K562 (cell line): ENCODE data around the gene TXN2. TPM values are rescaled to one million over a fixed set of nuclear protein-coding genes. Genes with fewer than 3 reads are reported as not detected.
A peak's percentile ranks its signal among the peaks of the same experiment; 100 is the strongest.

Source experiments
- ATAC-seq: fragments of 200-7000 bp; cut with Tn5 transposase; 3 replicates; pipeline ENCODE4 v1.9.1; 2020; ENCODE audit warnings: moderate library complexity
- BruUV-seq: library from RNA; stranded (reverse); fragments of 400-500 nt; replicated peaks from 2 replicates; lab custom pipeline; 2021; lab: Mats Ljungman, UMichigan
- CTCF ChIA-PET: fragments of 300-600 bp; formaldehyde crosslinking; extraction: SDS; loops from one replicate; lab custom pipeline; 2021; ENCODE audit warnings: low intra/inter-chr PET ratio; lab: Yijun Ruan, JAX
- POLR2A ChIA-PET: fragments of 300-600, 350-650 bp; sonication (Branson Sonifier 250); formaldehyde crosslinking; extraction: SDS; loops from one replicate; lab custom pipeline; 2021; ENCODE audit warnings: antibody characterized with exemption, inconsistent platforms; lab: Yijun Ruan, JAX
- DNase-seq, 4 experiments: peaks; one replicate each; pipeline versions ENCODE4 v3.0.0 to v3.0.0-alpha.2; 2011 to 2018; ENCODE audit warnings: low spot score in 3 of 4, mixed read lengths in 3 of 4; ENCODE audit errors: extremely low read depth in 1 of 4
- FAIRE-seq: peaks from 2 replicates; lab custom pipeline; 2011; peaks lifted over from hg19 to GRCh38; lab: Jason Lieb, UNC
- H2AFZ ChIP-seq: 2 replicates; pipeline ENCODE4 v1.6.0; 2011; ENCODE audit warnings: low read depth, low read length, control low read depth, inconsistent platforms
- H3K27ac ChIP-seq: fragments of 200-600 bp; 3 replicates; pipeline ENCODE4 v1.8.0; 2011; ENCODE audit warnings: low read depth, mild to moderate bottlenecking, control low read depth, inconsistent platforms, low read length, moderate library complexity, mixed read lengths; ENCODE audit errors: extremely low read depth
- H3K27me3 ChIP-seq, 2 experiments: fragments of 300-600 bp in 1 of 2; 2 replicates in 1 of 2; 3 replicates in 1 of 2; pipeline versions ENCODE4 v1.6.0 to v1.8.0; 2011; ENCODE audit warnings: inconsistent platforms in 2 of 2, low read length in 2 of 2, mild to moderate bottlenecking in 1 of 2, mixed read lengths in 1 of 2, moderate library complexity in 1 of 2; ENCODE audit not compliant: control insufficient read depth in 2 of 2, insufficient read depth in 2 of 2
- H3K36me3 ChIP-seq: fragments of 300-600 bp; 3 replicates; pipeline ENCODE4 v1.8.0; 2011; ENCODE audit warnings: mild to moderate bottlenecking, low read length, inconsistent platforms; ENCODE audit not compliant: control insufficient read depth, insufficient read depth
- H3K4me1 ChIP-seq, 2 experiments: fragments of 200-600 bp in 1 of 2; replicated peaks in 1 of 2; 2 replicates in 1 of 2; 3 replicates in 1 of 2; pipeline versions ENCODE4 v1.5.1 to v1.8.0; 2011; ENCODE audit warnings: inconsistent platforms in 2 of 2, low read length in 2 of 2, mild to moderate bottlenecking in 1 of 2, mixed read lengths in 1 of 2, moderate library complexity in 1 of 2; ENCODE audit not compliant: control insufficient read depth in 2 of 2, insufficient read depth in 2 of 2
- H3K4me2 ChIP-seq: 2 replicates; pipeline ENCODE4 v1.6.1; 2011; ENCODE audit warnings: low read length, control low read depth, inconsistent platforms, mixed read lengths; ENCODE audit not compliant: insufficient read depth
- H3K4me3 ChIP-seq: fragments of 200-600 bp; sonication (generic), shearing (Covaris generic); 2 replicates; pipeline ENCODE4 v1.5.1; 2016; ENCODE audit warnings: control low read depth, inconsistent platforms
- H3K79me2 ChIP-seq: fragments of 200-600 bp; 3 replicates; pipeline ENCODE4 v1.8.0; 2011; ENCODE audit warnings: low read length, inconsistent platforms; ENCODE audit not compliant: control insufficient read depth, insufficient read depth
- H3K9ac ChIP-seq, 2 experiments: 2 replicates each; pipeline versions ENCODE4 v1.6.0 to v1.6.1; 2011; ENCODE audit warnings: low read depth in 2 of 2, low read length in 2 of 2, control low read depth in 1 of 2, inconsistent platforms in 1 of 2, mild to moderate bottlenecking in 1 of 2, mixed read lengths in 1 of 2; ENCODE audit not compliant: insufficient read depth in 1 of 2
- H3K9me1 ChIP-seq: one replicate; pipeline ENCODE4 v1.6.0; 2011; ENCODE audit warnings: inconsistent platforms, mild to moderate bottlenecking, low read length, moderate library complexity; ENCODE audit not compliant: control insufficient read depth, insufficient read depth
- H3K9me3 ChIP-seq: replicated peaks from 2 replicates; pipeline ENCODE4 v1.5.1; 2011; ENCODE audit warnings: low read depth, low read length, inconsistent platforms; ENCODE audit not compliant: control insufficient read depth, insufficient read depth
- H4K20me1 ChIP-seq: replicated peaks from 2 replicates; pipeline ENCODE4 v1.6.1; 2011; ENCODE audit warnings: low read length, inconsistent platforms, mixed read lengths; ENCODE audit not compliant: control insufficient read depth, insufficient read depth
- ADNP ChIP-seq: fragments of 200-800 bp; sonication (Bioruptor generic); IDR thresholded peaks from 2 replicates; pipeline ENCODE4 v1.6.1; 2016; ENCODE audit warnings: missing genetic modification characterization, missing compliant biosample characterization
- BCOR ChIP-seq: fragments of 450-650 bp; IDR thresholded peaks from 2 replicates; pipeline ENCODE4 v1.6.1; 2016
- DDX20 ChIP-seq: fragments of 450-650 bp; IDR thresholded peaks from 2 replicates; pipeline ENCODE4 v1.6.1; 2016; ENCODE audit warnings: missing genetic modification characterization, low read depth, mild to moderate bottlenecking, missing compliant biosample characterization, moderate library complexity
- ELF2 ChIP-seq: fragments of 250-450 bp; sonication (Bioruptor Pico); IDR thresholded peaks from 2 replicates; pipeline ENCODE4 v1.5.0; 2021; ENCODE audit warnings: mild to moderate bottlenecking
- HNRNPL ChIP-seq: fragments of 200-400 bp; formaldehyde crosslinking; IDR thresholded peaks from 2 replicates; pipeline ENCODE4 v1.6.1; 2017; ENCODE audit warnings: low read depth, mild to moderate bottlenecking, low read length
- KDM1A ChIP-seq, 2 experiments: fragments of 450-650 bp; IDR thresholded peaks; 2 replicates each; pipeline ENCODE4 v1.6.1; 2016; ENCODE audit warnings: mild to moderate bottlenecking in 2 of 2
- NR2F6 ChIP-seq: fragments of 450-650 bp; formaldehyde crosslinking; IDR thresholded peaks from 2 replicates; pipeline ENCODE4 v1.4.0; 2020; ENCODE audit warnings: mild to moderate bottlenecking
- RBM25 ChIP-seq: fragments of 200-400 bp; formaldehyde crosslinking; IDR thresholded peaks from 2 replicates; pipeline ENCODE4 v1.6.1; 2018; ENCODE audit warnings: low read length, low read depth, moderate library complexity; ENCODE audit not compliant: severe bottlenecking
- RCOR1 ChIP-seq, 2 experiments: IDR thresholded peaks; 2 replicates each; pipeline ENCODE4 v1.6.1; 2012; ENCODE audit warnings: low read depth in 2 of 2, low read length in 2 of 2, borderline replicate concordance in 1 of 2, improper control_type of control experiment in 1 of 2
- SMARCA5 ChIP-seq: fragments of 450-650 bp; IDR thresholded peaks from 2 replicates; pipeline ENCODE4 v1.6.1; 2016
- TRIM28 ChIP-seq: fragments of 450-650 bp; IDR thresholded peaks from 2 replicates; pipeline ENCODE4 v1.6.1; 2017
- ZFP36 ChIP-seq: fragments of 150-350 bp; IDR thresholded peaks from 2 replicates; pipeline ENCODE4 v1.6.1; 2018; ENCODE audit warnings: low read length, low read depth; ENCODE audit not compliant: partially characterized antibody
- ZNF707 ChIP-seq: fragments of 250-450 bp; sonication (Bioruptor Pico); conservative IDR thresholded peaks from 2 replicates; pipeline ENCODE4 v1.8.0; 2022; ENCODE audit warnings: inconsistent platforms, mild to moderate bottlenecking, moderate library complexity
- WGBS: fragments of 100-300 bp; shearing (Covaris generic); methylation state at CpG from one replicate; pipeline ENCODE4 v1.1.6; 2016; ENCODE audit warnings: low coverage, mixed read lengths; ENCODE audit not compliant: insufficient coverage; ENCODE audit errors: missing lambda C conversion rate; 5-methylcytosine and 5-hydroxymethylcytosine counted together
- in situ Hi-C: fragments of 300-500 bp; cut with MboI; formaldehyde crosslinking; loops from 4 replicates; pipeline ENCODE4 v1.15.0; 2018; ENCODE audit warnings: inconsistent platforms, mixed read lengths
- intact Hi-C: fragments of 100-400 bp; cut with micrococcal nuclease; formaldehyde crosslinking; loops from 2 replicates; pipeline ENCODE4 v1.14.2; 2022
- polyA plus RNA-seq, 8 experiments: library from polyadenylated mRNA; depleted of rRNA in 4 of 8; stranded (reverse) in 5 of 8; unstranded in 3 of 8; fragments of >200 nt; fragmentation: Nextera tagmentation in 2 of 8; fragmentation: Illumina TruSeq in 1 of 8; extraction: Ambion mirVana in 2 of 8; extraction: Trizol in 1 of 8; gene quantifications; 2 replicates each; pipeline versions ENCODE4 v1.2.1 to v1.2.3, GENCODE V29; 2011 to 2014; ENCODE audit warnings: inconsistent platforms in 1 of 8, missing spikeins in 1 of 8
- total RNA-seq, 7 experiments: library from RNA; depleted of rRNA in 6 of 7; stranded (reverse); fragments of >200 nt in 6 of 7; fragmentation: Illumina TruSeq in 2 of 7; extraction: Trizol in 2 of 7; gene quantifications; 2 replicates each; pipeline versions ENCODE4 v1.2.1 to v1.2.3, GENCODE V29; 2011 to 2021; ENCODE audit warnings: low replicate concordance in 1 of 7
- TF ChIP-seq, protein P1 (sequence below): sonication (generic); formaldehyde crosslinking; IDR thresholded peaks from 2 replicates; pipeline ENCODE4 v1.8.1; 2023; ENCODE audit warnings: mild to moderate bottlenecking, missing genetic modification reagents
- TF ChIP-seq, protein P2 (sequence below): sonication (generic); formaldehyde crosslinking; IDR thresholded peaks from 2 replicates; pipeline ENCODE4 v1.8.1; 2023; ENCODE audit warnings: mild to moderate bottlenecking, missing genetic modification reagents
- TF ChIP-seq, protein P3 (sequence below): fragments of 250-450 bp; sonication (Bioruptor Pico); IDR thresholded peaks from 2 replicates; pipeline ENCODE4 v1.4.0; 2020

The TXN2 gene
- total and polyA plus RNA-seq, 9 of the 15 experiments (the other 6 are each of a cell fraction or from before 2014, with no cell fraction given), result 48.5 to 399 (median 118) TPM

DNA sequence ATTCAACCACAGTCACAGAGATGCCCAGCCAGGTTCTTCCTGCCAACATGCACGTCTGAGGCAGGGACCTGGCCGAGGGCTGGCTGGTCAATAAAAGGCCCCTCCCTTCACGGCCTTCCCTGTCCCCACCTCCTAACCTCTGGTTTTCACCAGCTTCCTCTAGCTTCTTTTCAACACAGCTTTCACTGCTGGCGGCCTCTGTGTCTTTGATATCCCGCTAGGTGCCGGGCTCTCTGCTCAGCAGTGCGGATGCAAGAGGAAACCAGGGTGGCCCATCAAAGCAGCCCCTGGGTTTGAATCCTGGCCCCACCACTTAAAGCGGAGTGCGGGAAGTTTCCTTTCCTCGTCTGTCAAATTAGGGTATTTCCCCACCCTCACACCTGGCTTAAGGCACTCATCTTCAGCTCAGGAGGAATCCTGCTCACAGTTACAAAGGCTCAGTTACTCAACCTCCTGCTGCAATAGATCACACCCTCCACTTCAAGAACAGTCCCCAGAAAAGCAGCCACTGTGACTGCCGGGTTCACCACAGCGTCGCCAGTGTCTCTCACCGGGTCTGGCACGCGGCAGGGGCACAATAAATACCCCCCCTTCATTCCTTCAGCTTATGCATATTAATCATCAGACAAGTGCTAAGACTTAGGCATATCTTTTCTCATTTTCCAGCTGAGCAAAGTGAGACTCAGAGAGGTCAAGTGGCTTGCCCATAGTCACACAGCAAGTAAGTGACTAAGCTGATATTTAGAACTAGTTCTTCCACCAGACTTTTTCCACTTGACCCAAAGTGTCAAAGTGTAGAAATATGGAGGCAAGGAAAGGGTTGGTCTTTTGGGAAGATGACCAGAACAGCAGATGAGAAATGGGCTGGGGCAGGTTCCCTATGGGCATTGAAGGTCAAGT lies 45.7 kb downstream of the TXN2 start:
- intact Hi-C loops, result no loop called here
- Histone ChIP-seq H4K20me1 (no peaks in the 10 kb centered on the region), H3K79me2 (no peaks in the 10 kb centered on the region), H3K4me2 (no peak overlapping the region), H3K4me1 (peaks cover 8 to 24% of the 10 kb centered on the region in 2 experiments), H3K9ac (peak overlapping the region in 1 of 2 experiments; percentile 4; a peak in 1 of 4 replicates), H3K36me3 (no peaks in the 10 kb centered on the region), H3K27ac (no peak overlapping the region), H3K4me3 (no peak overlapping the region), H3K9me1 (no peaks in the 10 kb centered on the region), H3K9me3 (no peaks in the 10 kb centered on the region), H3K27me3 (no peaks in the 10 kb centered on the region), H2AFZ (no peak overlapping the region)
- POLR2A ChIA-PET, result interaction anchor here (0.6 to 1.2 kb wide), 3 partner anchors 12 to 48 kb away, joined by 3 to 4 read pairs (median 3); partner anchors contain the start of gene MYH9
- in situ Hi-C loops, result no loop called here
- WGBS, result 71% methylated on average over 12 of the region's 16 CpGs
- FAIRE-seq (no peak), DNase-seq (no peak), ATAC-seq (no peak)
- TF ChIP-seq, protein P1, sequence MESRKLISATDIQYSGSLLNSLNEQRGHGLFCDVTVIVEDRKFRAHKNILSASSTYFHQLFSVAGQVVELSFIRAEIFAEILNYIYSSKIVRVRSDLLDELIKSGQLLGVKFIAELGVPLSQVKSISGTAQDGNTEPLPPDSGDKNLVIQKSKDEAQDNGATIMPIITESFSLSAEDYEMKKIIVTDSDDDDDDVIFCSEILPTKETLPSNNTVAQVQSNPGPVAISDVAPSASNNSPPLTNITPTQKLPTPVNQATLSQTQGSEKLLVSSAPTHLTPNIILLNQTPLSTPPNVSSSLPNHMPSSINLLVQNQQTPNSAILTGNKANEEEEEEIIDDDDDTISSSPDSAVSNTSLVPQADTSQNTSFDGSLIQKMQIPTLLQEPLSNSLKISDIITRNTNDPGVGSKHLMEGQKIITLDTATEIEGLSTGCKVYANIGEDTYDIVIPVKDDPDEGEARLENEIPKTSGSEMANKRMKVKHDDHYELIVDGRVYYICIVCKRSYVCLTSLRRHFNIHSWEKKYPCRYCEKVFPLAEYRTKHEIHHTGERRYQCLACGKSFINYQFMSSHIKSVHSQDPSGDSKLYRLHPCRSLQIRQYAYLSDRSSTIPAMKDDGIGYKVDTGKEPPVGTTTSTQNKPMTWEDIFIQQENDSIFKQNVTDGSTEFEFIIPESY (CRISPR knock-in tag), result peak; percentile 91
- TF ChIP-seq DDX20, result no peak
- no peak for TF ChIP-seq ELF2 (CRISPR knock-in tag)
- peak; percentile 88 for TF ChIP-seq RBM25
- TF ChIP-seq ADNP (tag), result peak; percentile 37; the same call in 1 of the 2 replicates
- TF ChIP-seq RCOR1 (IDR thresholded peaks at IDR 0.05; ENCODE audit: borderline replicate concordance in 1 of 2, low read depth in 2 of 2, low read length in 2 of 2), result 0 out of 4 replicates have a peak, but pooled peaks of 1 of the 2 experiments have one; percentile 6
- TF ChIP-seq TRIM28, result no peak
- TF ChIP-seq ZFP36, result peak; percentile 86
- TF ChIP-seq, protein P2, sequence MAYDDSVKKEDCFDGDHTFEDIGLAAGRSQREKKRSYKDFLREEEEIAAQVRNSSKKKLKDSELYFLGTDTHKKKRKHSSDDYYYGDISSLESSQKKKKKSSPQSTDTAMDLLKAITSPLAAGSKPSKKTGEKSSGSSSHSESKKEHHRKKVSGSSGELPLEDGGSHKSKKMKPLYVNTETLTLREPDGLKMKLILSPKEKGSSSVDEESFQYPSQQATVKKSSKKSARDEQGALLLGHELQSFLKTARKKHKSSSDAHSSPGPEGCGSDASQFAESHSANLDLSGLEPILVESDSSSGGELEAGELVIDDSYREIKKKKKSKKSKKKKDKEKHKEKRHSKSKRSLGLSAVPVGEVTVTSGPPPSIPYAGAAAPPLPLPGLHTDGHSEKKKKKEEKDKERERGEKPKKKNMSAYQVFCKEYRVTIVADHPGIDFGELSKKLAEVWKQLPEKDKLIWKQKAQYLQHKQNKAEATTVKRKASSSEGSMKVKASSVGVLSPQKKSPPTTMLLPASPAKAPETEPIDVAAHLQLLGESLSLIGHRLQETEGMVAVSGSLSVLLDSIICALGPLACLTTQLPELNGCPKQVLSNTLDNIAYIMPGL (CRISPR knock-in tag), result no peak
- TF ChIP-seq, protein P3, sequence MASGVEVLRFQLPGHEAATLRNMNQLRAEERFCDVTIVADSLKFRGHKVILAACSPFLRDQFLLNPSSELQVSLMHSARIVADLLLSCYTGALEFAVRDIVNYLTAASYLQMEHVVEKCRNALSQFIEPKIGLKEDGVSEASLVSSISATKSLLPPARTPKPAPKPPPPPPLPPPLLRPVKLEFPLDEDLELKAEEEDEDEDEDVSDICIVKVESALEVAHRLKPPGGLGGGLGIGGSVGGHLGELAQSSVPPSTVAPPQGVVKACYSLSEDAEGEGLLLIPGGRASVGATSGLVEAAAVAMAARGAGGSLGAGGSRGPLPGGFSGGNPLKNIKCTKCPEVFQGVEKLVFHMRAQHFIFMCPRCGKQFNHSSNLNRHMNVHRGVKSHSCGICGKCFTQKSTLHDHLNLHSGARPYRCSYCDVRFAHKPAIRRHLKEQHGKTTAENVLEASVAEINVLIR (CRISPR knock-in tag), result no peak
- TF ChIP-seq NR2F6 (CRISPR knock-in tag), result no peak
- TF ChIP-seq SMARCA5, result peak; percentile 76; the same call in 1 of the 2 replicates
- TF ChIP-seq HNRNPL, result no peak
- no peak for TF ChIP-seq ZNF707
- TF ChIP-seq BCOR, result peak; percentile 94
- peak; percentile 65 to 74; a peak in 3 of 4 replicates for TF ChIP-seq KDM1A (IDR thresholded peaks at IDR 0.05)
- CTCF ChIA-PET, result no interaction called here
- BruUV-seq, result no TSS peak
